Right lobe of liver (tissue), 4 donors: Measurements from ENCODE around the gene PCDHA1.

ENCODE experiments used
- CTCF ChIP-seq, 4 donors: fragments of 200-600 bp in 3 of 4; fragments of 450-650 bp in 1 of 4; IDR thresholded peaks; one replicate each; pipeline versions ENCODE4 v1.5.1 to v1.8.0; 2016 to 2022; ENCODE audit warnings: antibody characterized with exemption in 4 of 4, mild to moderate bottlenecking in 2 of 4
- POLR2A ChIP-seq: fragments of 450-650 bp; IDR thresholded peaks from one replicate; pipeline ENCODE4 v1.6.1; 2017; ENCODE audit warnings: antibody characterized with exemption, mild to moderate bottlenecking
- donor health status: DM: no; HTN: no; CAD: no.
- donor health status: DM: no; HTN: no; CAD: no.
- donor health status: DM: no; HTN: yes; CAD: no.

- no peak for TF ChIP-seq CTCF (IDR thresholded peaks at IDR 0.05)
- no peak for TF ChIP-seq POLR2A
These were observed 98.2 kb downstream of the PCDHA1 start for GRCh38 chr5:140883927-140884697.
